GM12878 (cell line): ENCODE results near the gene KIAA1328. TPM values are rescaled to one million over a fixed set of nuclear protein-coding genes. Genes with fewer than 3 reads are reported as not detected.

Experiments used
- ATAC-seq: fragments of 200-7000 bp; cut with Tn5 transposase; 3 replicates; pipeline ENCODE4 v1.9.1; 2020; ENCODE audit warnings: mild to moderate bottlenecking, moderate library complexity
- BruUV-seq: library from RNA; stranded (reverse); fragments of 400-500 nt; replicated peaks from 2 replicates; lab custom pipeline; 2021; lab: Mats Ljungman, UMichigan
- CTCF ChIA-PET: fragments of 300-600 bp; sonication (Branson Sonifier 250); formaldehyde crosslinking; extraction: SDS; loops from one replicate; lab custom pipeline; 2021; ENCODE audit warnings: inconsistent platforms; lab: Yijun Ruan, JAX
- POLR2A ChIA-PET: fragments of 350-600 bp; formaldehyde crosslinking; extraction: SDS; loops from one replicate; lab custom pipeline; 2021; ENCODE audit warnings: inconsistent platforms; lab: Charles Lee
- RAD21 ChIA-PET: fragments of 300-600 bp; sonication (Branson Sonifier 250); formaldehyde crosslinking; loops from one replicate; lab custom pipeline; 2023; ENCODE audit warnings: antibody characterized with exemption; ENCODE audit not compliant: unreplicated experiment; lab: Charles Lee
- SMC1A ChIA-PET: fragments of 300-600 bp; sonication (Branson Sonifier 250); formaldehyde crosslinking; loops from one replicate; lab custom pipeline; 2023; ENCODE audit not compliant: unreplicated experiment, uncharacterized antibody; lab: Charles Lee
- DNase-seq: peaks from one replicate; pipeline ENCODE4 v3.0.0-alpha.2; 2011; ENCODE audit warnings: low read depth, low spot score
- FAIRE-seq: peaks from 3 replicates; lab custom pipeline; 2011; peaks lifted over from hg19 to GRCh38; lab: Jason Lieb, UNC
- H2AFZ ChIP-seq: 2 replicates; pipeline ENCODE4 v1.6.0; 2011; ENCODE audit warnings: low read depth, low read length, control low read depth; ENCODE audit not compliant: control insufficient read depth
- H3K27ac ChIP-seq: 2 replicates; pipeline ENCODE4 v1.5.1; 2011; ENCODE audit warnings: control low read depth; ENCODE audit not compliant: control insufficient read depth, insufficient read depth
- H3K27me3 ChIP-seq, 2 experiments: replicated peaks in 1 of 2; 2 replicates each; pipeline versions ENCODE4 v1.6.0 to v1.6.1; 2011; ENCODE audit warnings: low read length in 1 of 2; ENCODE audit not compliant: control insufficient read depth in 2 of 2, insufficient read depth in 2 of 2
- H3K36me3 ChIP-seq, 2 experiments: 2 replicates each; pipeline ENCODE4 v1.5.1; 2011; ENCODE audit warnings: low read length in 1 of 2; ENCODE audit not compliant: control insufficient read depth in 2 of 2, insufficient read depth in 2 of 2
- H3K4me1 ChIP-seq: 2 replicates; pipeline ENCODE4 v1.6.1; 2011; ENCODE audit warnings: mild to moderate bottlenecking, low read length, moderate library complexity, mixed read lengths; ENCODE audit not compliant: control insufficient read depth, insufficient read depth
- H3K4me2 ChIP-seq: 2 replicates; pipeline ENCODE4 v1.6.0; 2011; ENCODE audit warnings: control low read depth; ENCODE audit not compliant: control insufficient read depth, insufficient read depth
- H3K4me3 ChIP-seq: fragments of 200-600 bp; sonication (generic); 2 replicates; pipeline ENCODE4 v1.5.1; 2016
- H3K79me2 ChIP-seq: 2 replicates; pipeline ENCODE4 v1.6.0; 2011; ENCODE audit warnings: low read length; ENCODE audit not compliant: control insufficient read depth, insufficient read depth
- H3K9ac ChIP-seq: 2 replicates; pipeline ENCODE4 v1.8.0; 2011; ENCODE audit warnings: low read length, control low read depth, mixed read lengths; ENCODE audit not compliant: control insufficient read depth, insufficient read depth
- H3K9me3 ChIP-seq: replicated peaks from 3 replicates; pipeline ENCODE4 v1.5.1; 2011; ENCODE audit warnings: mild to moderate bottlenecking, low read length; ENCODE audit not compliant: control insufficient read depth, insufficient read depth
- H4K20me1 ChIP-seq: 2 replicates; pipeline ENCODE4 v1.6.0; 2011; ENCODE audit not compliant: control insufficient read depth, insufficient read depth
- BCL3 ChIP-seq: IDR thresholded peaks from 2 replicates; pipeline ENCODE4 v1.6.1; 2011; ENCODE audit warnings: borderline replicate concordance, low read depth, mild to moderate bottlenecking, moderate library complexity, low read length; ENCODE audit not compliant: insufficient read depth, poor library complexity, severe bottlenecking
- CHD2 ChIP-seq: IDR thresholded peaks from 2 replicates; pipeline ENCODE4 v1.6.1; 2011; ENCODE audit warnings: low read depth, low read length, improper control_type of control experiment, borderline replicate concordance
- FOS ChIP-seq: IDR thresholded peaks from 3 replicates; pipeline ENCODE4 v1.6.1; 2011; ENCODE audit warnings: borderline replicate concordance; ENCODE audit not compliant: insufficient read length; ENCODE audit errors: extremely low read depth
- KDM1A ChIP-seq: fragments of 200-600 bp; sonication (generic); IDR thresholded peaks from 2 replicates; pipeline ENCODE4 v1.6.1; 2016; ENCODE audit warnings: borderline replicate concordance
- RAD21 ChIP-seq: IDR thresholded peaks from 2 replicates; pipeline ENCODE4 v1.6.1; 2011; ENCODE audit warnings: mild to moderate bottlenecking, low read depth, low read length, moderate library complexity; ENCODE audit not compliant: insufficient read depth
- SMAD5 ChIP-seq: IDR thresholded peaks from 2 replicates; pipeline ENCODE4 v1.6.1; 2016; ENCODE audit warnings: antibody characterized with exemption, low read depth
- SRF ChIP-seq, 2 experiments: IDR thresholded peaks; 2 replicates each; pipeline ENCODE4 v1.6.1; 2011; ENCODE audit warnings: low read depth in 2 of 2, low read length in 2 of 2, mild to moderate bottlenecking in 1 of 2, moderate library complexity in 1 of 2
- TAF1 ChIP-seq: IDR thresholded peaks from 2 replicates; pipeline ENCODE4 v1.6.1; 2011; ENCODE audit warnings: mild to moderate bottlenecking, low read depth, low read length, borderline replicate concordance
- TCF12 ChIP-seq: IDR thresholded peaks from 2 replicates; pipeline ENCODE4 v1.6.1; 2011; ENCODE audit warnings: low read depth, mild to moderate bottlenecking, low read length
- WGBS: methylation state at CpG from one replicate; pipeline ENCODE4 v1.1.6; 2016; ENCODE audit warnings: low lambda C conversion rate; ENCODE audit not compliant: insufficient replicate concordance, insufficient coverage; ENCODE audit errors: missing lambda C conversion rate; 5-methylcytosine and 5-hydroxymethylcytosine counted together
- in situ Hi-C: fragments of 300-500 bp; cut with MboI; formaldehyde crosslinking; loops from 9 replicates; pipeline ENCODE4 v1.14.3; 2018; ENCODE audit warnings: mixed read lengths
- intact Hi-C: fragments of 100-400 bp; cut with micrococcal nuclease; formaldehyde crosslinking; loops from one replicate; pipeline ENCODE4 v1.14.2; 2022; ENCODE audit not compliant: unreplicated experiment
- polyA plus RNA-seq, 11 experiments: library from polyadenylated mRNA; depleted of rRNA in 4 of 11; unstranded in 6 of 11; stranded (reverse) in 5 of 11; fragments of >200 nt; fragmentation: Nextera tagmentation in 4 of 11; fragmentation: Illumina TruSeq in 1 of 11; extraction: Ambion mirVana in 4 of 11; extraction: Trizol in 1 of 11; gene quantifications; 1 replicate in 1 of 11; 2 replicates in 10 of 11; pipeline versions ENCODE4 v1.2.1 to v1.2.3, GENCODE V29; 2011 to 2016; ENCODE audit warnings: inconsistent platforms in 2 of 11, missing spikeins in 2 of 11, low read depth in 1 of 11
- total RNA-seq, 4 experiments: library from RNA; depleted of rRNA in 3 of 4; stranded (reverse); fragments of >200 nt in 3 of 4; fragmentation: Illumina TruSeq in 1 of 4; extraction: Trizol in 1 of 4; gene quantifications; 2 replicates each; pipeline versions ENCODE4 v1.2.1 to v1.2.3, GENCODE V29; 2013 to 2021

KIAA1328 gene
- total and polyA plus RNA-seq, 10 of the 15 experiments (the other 5 are each of a cell fraction or from before 2014, with no cell fraction given): 3.1 to 7.1 (median 4.6) TPM

DNA sequence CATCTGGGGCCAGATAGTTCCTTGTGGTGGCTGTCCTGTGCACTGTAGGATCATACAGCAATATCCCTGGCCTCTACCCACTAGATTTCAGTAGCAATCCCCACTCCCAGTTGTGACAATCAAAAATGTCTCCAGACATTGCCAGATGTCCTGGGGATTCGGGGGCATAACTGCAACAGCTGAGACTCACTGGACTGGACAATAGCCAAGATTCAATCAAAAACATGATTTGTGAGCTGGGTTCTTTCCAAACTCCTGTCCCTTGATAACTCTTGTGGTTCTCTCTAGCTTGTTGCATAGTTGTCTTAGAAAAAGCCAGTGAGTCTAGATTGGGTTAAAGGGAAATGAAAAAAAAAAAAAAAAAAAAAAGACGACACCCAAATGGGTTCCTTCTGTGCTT is 443.3 kb downstream of the KIAA1328 start (continued):
- no peak for TF ChIP-seq BCL3
- no peak for TF ChIP-seq TAF1
- no peak for TF ChIP-seq FOS
- TF ChIP-seq KDM1A: no peak

- H3K9me3 ChIP-seq: no peaks in the 10 kb centered on the region; the same call in 2 of the 3 replicates
- BruUV-seq: no TSS peak
- no peak overlapping the region for H3K4me2 ChIP-seq
- intact Hi-C loops: no loop called here
- TF ChIP-seq SMAD5 (no peak), TCF12 (no peak), SRF (IDR thresholded peaks at IDR 0.05; ENCODE audit: low read depth in 2 of 2, low read length in 2 of 2) (no peak), CHD2 (no peak), RAD21 (no peak)
- ChIA-PET SMC1A (no interaction called here), CTCF (no interaction called here), POLR2A (no interaction called here), RAD21 (no interaction called here)
- FAIRE-seq: no peak
- H3K27ac ChIP-seq: no peak overlapping the region
- ATAC-seq: no peak
- in situ Hi-C loops: no loop called here
- H3K27me3 ChIP-seq: no peaks in the 10 kb centered on the region; a peak in 2 of 4 replicates
- no peaks in the 10 kb centered on the region for H3K36me3 ChIP-seq
- no peak overlapping the region for H3K9ac ChIP-seq
- no peaks in the 10 kb centered on the region for H4K20me1 ChIP-seq
- no peak overlapping the region for H3K4me3 ChIP-seq
- H2AFZ ChIP-seq: no peak overlapping the region
- WGBS: 45% methylated on average over 16 of the region's 16 CpGs
- no peaks in the 10 kb centered on the region for H3K4me1 ChIP-seq
- no peaks in the 10 kb centered on the region for H3K79me2 ChIP-seq
- DNase-seq: no peak
Measured at GRCh38 chr18:37272841-37273240, 443.9 kb downstream of the KIAA1328 start.
